Gastrocnemius medialis (tissue), 4 donors: Measurements from ENCODE around the gene OCA2.

Source experiments
- CTCF ChIP-seq, 5 experiments: fragments of 450-650 bp in 3 of 5; fragments of 200-600 bp in 2 of 5; sonication (generic) in 2 of 5; IDR thresholded peaks in 4 of 5; conservative IDR thresholded peaks in 1 of 5; 1 replicate in 4 of 5; 2 replicates in 1 of 5; pipeline ENCODE4 v1.5.1; 2016 to 2019; ENCODE audit warnings: antibody characterized with exemption in 5 of 5, mild to moderate bottlenecking in 3 of 5, moderate library complexity in 3 of 5
- POLR2A ChIP-seq, 2 donors: fragments of 450-650 bp; IDR thresholded peaks; one replicate each; pipeline ENCODE4 v1.6.1; 2017; ENCODE audit warnings: antibody characterized with exemption in 2 of 2, mild to moderate bottlenecking in 2 of 2, moderate library complexity in 2 of 2

GRCh38 chr15:27903405-27903804 is 195.7 kb downstream of the OCA2 start:
- TF ChIP-seq CTCF (IDR thresholded peaks at IDR 0.05 in 4 of 5, conservative IDR thresholded peaks at IDR 0.05 in 1 of 5) = no peak
- no peak for TF ChIP-seq POLR2A (IDR thresholded peaks at IDR 0.05)
